Umbilical cord (tissue), 2 donors: ENCODE results near the gene BCL2. TPM values are rescaled to one million over a fixed set of nuclear protein-coding genes. Genes with fewer than 3 reads are reported as not detected.
"Not testable (repeated sequence)": the region's sequence is repeated elsewhere in the genome, so short reads cannot be mapped to it uniquely, and the experiment has no call there.

Experiments
- DNase-seq: peaks from one replicate; pipeline ENCODE4 v3.0.0-alpha.2; 2015; ENCODE audit warnings: low spot score
- total RNA-seq: library from RNA; depleted of rRNA; stranded (reverse); fragments of >200 nt; gene quantifications from one replicate; pipeline ENCODE4 v1.2.3, GENCODE V29; 2014; ENCODE audit warnings: low replicate concordance; ENCODE audit not compliant: insufficient read depth

BCL2 gene
- total RNA-seq, 1 donor from 2014 or later, result 27.9 TPM

DNA sequence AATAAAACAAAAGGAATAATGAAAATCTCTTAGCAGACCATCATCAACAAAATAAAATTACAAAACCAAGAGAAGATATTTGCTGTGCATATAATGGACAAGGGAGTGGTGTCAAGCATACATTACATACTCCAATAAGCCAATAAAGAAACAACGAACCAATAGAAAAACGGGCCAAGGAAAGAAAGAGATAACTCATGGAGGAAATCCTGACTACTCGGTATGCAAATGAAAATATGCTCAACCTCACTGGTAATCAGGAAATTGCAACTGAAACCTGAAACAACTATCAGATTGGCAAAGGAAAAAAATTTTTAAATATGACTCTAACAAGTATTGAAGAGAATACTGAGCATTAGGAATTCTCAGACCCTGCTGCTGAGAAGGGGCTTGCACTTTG, 84.7 kb downstream of the BCL2 start:
- DNase-seq, result no peak

DNA sequence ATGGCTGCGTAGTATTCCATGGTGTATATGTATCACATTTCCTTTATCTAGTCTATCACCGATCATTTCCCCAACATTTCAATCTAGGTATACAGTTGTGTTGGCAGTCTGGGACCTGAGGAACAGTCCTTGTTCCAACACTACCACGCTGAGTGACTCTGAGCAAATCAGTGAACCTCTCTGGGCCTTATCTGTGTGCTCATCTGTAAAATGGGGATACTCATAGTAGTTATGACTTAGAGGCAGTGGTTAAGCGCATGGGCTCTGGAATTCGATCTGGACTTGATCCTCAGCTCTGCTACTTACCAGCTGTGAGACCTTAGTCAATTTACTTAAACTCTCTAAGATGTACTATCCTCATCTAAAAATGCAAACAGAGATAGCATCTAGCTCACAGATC, 85.1 kb downstream of the BCL2 start:
- no peak for DNase-seq

DNA sequence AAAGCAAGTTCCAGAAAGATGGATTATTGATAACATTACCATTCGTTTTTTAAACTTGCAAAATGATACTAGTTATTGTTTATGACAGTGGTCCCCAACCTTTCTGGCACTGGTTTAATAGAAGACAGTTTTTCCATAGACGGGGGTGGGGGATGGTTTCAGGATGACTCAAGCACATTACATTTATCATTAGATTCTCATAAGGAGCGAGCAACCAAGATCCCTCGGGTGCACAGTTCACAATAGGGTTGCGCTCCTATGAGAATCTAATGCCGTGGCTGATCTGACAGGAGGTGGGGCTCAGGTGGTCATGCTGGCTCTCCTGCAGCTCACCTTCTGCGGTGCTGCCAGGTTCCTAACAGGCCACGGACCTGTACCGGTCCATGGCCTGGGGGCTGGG, 86.2 kb downstream of the BCL2 start:
- no peak for DNase-seq

DNA sequence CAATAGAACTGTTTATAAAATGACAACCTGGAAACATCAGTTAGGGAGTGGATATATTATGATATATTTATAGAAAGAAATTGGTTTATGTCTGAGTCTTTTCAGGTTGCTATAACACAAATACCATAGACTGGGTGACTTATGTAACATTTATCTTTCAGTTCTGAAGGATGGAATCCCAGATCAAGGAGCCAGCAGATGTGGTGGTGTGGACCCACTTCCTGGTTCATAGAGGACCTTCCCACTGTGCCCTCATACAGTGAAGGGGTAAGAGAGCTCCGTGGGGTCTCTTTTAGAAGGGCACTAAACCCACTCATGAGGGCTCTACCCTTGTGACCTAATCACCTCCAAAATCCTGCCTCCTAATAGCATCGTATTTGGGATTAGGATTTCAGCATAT, 86.7 kb downstream of the BCL2 start:
- no peak for DNase-seq

DNA sequence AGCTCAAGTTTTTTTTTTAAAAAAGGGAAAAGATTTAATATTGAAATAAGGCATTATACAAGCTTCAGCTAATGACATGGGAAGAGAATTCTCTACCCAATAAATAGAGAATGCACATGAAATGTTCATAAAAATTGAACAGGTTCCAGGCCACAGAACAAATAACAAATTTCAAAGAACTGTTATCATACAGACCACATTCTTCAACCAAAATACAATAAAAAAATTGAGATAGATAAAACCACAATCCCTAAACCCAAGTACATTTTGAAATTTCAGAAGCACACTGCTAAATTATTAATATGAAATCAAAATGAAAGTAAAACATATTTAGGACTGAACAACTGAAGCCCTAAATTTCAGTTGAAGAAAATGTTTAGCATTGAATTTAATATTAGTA, 89.6 kb downstream of the BCL2 start:
- no peak for DNase-seq

DNA sequence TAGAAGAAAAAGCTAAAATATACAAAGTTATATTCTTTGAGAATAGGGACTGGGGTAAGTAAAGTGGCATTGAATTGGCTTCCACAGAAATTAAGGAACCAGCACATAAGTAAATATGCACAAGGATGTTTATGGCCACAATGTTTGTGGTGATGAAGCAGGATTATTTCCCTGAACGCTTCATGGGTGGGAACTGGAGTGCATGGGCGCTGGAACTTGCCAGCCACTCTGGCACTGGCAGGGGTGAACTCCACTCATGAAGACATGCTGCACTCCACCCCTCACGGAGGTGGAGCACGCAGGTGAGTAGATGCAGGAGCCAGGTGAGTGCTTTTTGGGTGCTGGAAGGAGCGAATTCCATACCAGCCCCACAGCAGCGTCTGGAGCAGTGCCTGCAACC, 94.1 kb downstream of the BCL2 start:
- DNase-seq, result no peak

DNA sequence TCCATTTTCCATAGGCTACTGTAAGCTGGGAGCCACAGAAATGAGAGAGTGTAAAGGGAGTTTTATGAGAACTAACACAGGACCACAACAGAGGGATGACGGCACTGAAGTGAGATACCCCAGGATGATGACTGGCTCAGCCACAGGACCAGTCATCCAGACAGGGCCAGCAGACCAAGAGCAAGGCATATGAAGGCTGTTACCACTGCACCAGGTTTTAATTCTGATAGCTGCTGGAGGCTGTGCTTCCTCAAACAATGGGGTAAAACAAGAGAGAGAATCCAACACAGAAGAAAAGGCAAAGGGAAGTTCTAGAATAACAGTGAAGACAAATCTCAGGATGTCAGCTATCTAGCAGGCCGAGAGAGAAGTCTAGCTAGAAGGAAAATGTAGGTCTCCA, 94.9 kb downstream of the BCL2 start:
- no peak for DNase-seq

DNA sequence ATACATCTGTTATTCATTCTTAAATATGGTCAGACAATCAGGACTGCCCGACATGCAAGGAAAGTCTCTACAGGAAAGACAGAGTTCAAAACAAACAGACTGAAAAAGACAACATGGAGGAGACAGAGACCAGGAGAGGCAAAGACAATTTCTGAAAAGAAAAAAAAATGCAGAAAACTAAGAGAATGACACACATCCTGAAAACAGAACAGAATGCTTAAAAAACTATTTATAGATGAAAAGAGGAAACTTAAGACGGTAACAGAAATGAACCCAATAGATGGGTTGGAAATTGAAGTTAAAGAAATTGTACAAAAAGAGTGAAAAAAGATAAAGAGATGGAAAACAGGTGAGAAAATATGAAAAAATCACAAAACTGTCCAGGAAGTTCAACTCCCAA, 95.7 kb downstream of the BCL2 start:
- DNase-seq, result no peak

DNA sequence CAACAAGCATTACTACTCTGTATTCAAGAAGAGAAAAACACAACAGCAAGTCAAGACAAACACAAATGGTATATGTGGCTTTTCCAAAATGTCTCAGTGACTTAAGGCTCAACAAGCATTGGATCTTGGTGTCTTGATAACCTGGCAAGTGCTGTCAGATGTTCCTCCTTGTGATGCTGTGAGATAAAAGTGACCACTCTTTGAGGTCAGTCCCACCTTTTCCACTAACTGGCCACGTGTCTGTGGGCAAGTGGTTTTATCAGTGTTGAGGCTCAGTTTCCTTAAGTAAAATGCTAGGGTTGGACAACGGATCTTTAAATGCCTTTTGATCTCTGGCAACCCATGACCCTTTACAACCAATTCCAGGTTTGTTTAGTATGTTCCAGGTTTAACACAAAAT, 98.7 kb downstream of the BCL2 start:
- no peak for DNase-seq

DNA sequence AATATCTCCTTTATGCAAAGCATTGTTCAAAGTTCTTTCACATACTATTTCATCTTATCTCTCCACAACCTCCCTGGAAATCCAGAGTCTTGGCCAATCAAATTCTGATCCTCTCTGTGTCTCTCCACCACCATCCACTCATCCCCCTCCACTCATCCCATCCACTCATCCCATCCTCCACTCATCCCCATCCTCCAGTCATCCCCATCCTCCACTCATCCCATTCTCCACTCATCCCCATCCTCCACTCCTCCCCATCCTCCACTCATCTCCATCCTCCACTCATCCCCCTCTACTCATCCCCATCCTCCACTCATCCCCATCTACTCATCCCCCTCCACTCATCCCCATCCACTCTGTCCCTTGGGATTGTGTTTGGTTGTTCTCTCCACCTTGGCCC, 101.1 kb downstream of the BCL2 start:
- no peak for DNase-seq

DNA sequence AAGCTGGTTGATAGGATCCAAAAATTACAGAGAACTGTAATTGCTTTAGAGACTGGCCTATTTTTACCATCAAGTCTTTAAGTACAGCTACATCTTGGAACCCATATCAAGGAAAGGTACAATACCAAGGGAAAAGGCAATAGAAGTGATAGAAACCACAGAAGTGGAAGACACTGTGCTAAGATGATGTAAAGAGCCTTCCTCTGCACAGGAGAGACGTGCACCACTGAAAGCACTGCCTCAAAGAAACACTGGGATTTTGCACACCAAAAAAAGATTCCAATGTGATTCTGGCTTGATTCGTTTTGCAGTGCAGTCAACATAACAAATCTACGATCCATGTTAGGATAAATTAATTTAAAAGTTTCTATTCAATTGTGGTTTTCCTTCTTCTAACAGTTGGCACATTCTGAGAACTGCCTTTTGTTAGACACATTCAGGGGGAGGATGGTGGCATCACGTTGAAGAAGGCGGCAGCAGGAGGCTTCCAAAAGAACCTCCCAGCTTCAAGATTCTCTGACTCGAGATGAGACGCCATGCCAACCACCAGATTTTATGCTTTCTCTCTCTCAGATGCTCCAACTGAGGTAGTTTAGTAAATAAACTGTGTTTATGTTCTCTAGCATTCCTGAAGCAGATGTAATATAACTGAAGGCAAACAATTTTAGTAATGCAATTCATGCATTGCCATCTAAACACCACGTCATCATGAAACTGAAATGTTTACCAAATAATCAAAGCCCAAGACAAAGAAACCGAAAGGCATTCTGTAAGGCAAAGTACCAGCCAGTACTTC, 102.9 kb downstream of the BCL2 start:
- DNase-seq, result no peak

DNA sequence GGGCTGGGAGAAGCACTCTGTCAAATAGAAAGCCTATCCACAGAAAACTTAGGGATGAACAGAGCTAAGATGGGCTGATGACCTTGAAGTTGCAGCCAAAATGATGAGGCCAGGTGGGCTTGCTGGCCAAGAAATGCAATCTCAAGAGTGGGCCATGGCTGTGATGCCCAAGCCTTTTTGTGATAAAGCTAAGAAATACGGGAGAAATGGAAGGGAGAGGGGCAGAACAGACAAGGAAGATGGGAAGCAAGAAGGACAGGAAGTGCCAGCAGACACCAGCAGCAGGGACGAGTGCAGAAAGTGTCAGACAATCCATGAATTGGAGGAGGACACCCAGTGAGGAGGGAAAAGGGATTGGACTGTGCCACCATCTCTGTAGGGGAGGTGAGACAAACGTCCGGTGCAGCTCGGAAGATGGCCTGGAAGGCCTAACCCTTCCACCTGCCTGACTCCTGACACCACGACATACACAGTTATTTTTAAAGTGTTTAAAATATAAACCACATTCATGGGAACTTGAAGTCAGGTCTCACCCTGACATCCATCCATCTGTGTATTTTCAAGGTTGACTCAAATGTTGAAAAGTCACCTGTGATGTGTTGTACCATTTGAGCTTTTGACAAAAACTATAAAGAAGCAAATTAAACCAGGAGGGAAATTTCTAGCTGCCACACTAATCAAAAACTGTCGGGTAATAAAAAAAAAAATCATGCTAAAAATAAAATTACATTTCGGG, 105.5 kb downstream of the BCL2 start:
- no peak for DNase-seq

DNA sequence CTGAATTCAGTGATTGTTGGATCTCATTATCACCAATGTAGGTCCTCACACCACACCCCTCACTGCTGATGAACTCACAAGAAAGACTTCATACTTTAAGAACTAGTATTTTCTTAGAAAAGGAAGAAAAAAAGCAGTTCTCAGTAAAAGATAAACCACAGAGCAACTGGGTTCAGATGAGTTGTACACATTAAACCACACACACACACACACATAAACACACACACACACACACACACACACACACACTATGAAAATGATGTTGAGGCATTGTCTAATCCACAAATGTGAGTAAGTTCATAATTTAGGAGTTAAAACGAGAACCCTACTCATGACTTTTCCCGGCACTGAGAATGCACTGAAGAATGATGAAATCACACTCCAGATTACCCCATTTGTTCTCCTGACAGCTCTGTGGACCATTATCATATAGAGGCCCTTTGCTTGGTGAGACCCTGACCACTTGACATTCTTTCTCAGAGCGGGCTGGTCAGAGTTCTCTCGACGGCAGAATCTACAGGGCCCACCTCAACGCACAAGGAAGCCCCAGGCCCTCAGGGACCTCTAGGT, 106.2 kb downstream of the BCL2 start:
- no peak for DNase-seq

DNA sequence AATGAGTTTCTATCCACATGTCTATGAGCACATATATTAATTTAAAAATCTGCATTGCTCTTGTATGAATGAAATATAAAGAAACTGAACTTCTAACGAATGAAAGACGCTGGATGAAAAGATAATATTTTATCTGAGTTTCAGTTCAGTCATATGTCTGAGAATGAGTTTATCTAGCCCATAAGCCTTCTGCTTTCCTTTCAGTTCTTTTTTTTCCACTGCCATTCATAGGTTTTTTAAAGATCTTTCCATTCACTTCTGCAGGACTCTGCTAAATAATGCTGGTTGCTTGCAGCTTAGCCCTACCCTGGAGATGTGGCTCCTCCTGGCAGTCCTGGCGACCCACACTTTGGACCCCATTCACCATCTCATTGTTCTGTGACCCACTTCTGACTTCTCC, 109.0 kb downstream of the BCL2 start:
- DNase-seq, result peak; percentile 49

DNA sequence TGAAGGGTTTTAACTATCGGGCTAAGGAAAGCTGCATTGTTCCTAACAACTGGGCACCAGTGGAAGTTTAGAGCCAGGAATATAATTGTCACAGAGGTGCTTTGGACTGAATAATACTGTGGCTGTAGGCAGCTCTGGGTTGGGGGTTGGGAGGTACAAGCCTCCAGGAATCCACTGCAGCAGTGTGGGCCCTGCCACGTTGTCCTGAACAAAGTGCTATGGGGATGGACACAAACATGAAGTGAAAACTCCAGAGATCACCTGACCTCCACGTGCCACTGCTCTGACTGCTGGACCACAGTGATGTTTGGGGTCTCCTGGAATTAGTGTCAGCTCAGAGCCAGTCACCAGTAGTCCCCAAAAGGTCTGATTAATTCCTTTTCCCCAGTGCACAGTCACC, 110.9 kb downstream of the BCL2 start:
- DNase-seq, result no peak

DNA sequence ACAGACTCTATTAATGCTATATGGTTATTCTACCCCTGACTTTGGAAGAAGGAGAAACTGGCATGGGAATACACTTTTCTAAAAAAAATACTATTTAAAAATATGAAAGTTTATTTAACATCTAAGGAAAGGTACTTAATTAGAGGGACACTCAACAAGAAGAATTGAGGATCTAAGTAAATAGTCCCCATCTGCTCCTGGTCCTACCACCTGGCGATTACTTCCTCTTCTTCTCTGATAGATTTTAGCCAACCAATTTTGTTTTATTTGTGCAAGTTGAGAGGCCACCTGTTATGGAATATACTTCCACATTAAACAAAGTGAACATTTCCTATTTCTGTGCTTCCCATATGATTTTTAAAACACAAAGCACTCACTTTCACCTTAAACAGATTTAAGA, 111.7 kb downstream of the BCL2 start:
- no peak for DNase-seq

DNA sequence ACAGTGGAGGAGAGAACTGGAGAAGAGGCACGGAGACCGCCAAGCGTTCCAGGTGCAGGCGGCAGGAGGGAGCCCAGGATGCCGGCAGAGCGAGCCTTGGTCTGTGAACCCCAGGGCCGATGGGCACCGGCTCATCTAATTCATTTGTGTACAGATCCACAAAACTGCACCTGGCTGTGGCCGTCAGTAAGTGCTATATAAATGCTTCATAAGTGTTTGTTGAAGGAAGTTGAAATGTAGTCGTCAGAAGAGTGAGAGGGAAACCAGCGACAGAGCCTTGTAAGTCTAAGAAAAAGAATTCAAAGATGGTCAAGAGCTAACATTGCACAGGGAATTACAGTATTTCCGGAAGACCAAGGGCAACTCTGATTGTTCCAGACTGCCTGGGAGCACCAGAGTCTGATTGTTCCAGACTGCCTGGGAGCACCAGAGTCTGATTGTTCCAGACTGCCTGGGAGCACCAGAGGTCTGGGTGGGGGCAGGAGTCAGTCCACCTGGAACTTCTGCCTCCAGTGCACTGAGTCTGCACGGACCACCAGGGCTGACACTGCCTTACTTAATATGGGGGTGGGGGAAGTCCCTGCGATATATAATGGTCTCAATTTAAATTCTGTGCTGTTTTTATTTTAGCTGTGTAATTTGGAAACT, 112.3 kb downstream of the BCL2 start:
- no peak for DNase-seq

DNA sequence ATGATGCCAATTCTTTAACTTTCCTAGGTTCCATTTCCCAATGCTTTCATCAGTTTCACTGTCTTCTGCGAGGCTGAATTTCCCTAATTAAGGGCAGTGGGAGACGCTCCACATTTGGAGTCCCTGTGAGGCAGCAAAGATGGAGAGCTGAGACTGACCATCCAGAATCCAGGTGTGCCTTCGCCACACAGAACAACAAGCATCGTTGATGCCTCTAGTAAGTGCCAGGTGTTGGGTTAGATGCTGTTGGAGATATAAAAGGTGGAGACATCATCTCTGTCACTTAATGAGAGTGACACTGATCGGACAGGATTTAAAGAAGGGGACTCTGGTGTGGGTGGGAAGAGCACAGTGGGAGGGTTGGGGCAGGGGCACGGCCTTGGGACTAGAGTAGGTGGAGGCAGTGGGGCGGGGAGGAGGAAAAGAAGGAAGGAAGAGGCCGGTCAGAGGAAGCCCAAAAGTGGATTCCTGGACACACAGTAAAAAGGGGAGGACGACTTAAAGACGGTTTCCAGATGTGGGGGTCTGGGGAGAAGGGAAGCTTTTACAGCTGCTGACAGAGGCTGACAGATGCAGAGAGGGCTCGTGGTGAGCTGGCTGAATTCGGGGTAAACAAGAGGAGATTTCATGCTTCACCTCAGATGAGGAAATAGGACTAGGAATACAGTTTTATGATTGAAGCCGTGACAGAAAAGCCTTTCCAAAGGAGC, 113.0 kb downstream of the BCL2 start:
- DNase-seq, result no peak

DNA sequence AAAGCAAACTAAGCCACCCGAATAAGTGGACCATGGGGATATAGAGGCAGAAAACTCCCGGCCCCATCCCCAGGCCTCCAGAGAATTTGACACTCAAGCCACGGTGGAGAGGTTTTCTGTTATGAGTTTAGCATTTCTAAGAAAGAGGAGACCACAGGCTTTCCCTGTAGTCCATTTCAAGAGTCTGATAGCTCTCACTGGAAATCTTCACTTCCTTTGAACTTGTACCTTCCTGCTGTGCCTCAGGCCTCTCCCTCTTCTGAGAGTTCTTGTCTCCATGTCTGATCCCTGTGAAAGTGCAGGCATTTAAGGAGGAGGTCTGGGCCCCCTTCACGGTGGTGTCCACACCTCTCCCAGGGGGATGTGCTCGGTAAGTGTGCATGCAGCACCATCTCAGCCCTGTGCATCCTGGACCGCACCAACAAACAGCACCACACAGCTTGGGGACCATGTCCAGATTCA, 113.7 kb downstream of the BCL2 start:
- no peak for DNase-seq

DNA sequence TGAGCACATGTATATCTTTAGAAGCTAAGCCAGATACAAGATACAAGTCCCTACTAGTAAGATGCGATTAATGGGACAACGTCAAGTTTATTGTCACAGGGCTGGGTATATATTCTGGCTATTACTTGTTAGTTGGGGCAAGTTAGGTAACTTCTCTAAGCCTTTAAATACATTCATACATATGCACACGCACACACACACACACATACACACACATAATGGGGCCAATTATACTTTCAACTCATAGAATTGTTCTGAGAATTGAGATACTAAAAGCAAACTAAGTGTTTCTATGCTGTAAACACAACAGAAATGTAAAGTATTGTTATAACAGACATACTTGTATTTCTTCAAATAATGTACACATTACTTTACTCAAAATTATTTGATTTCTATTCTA, 116.1 kb downstream of the BCL2 start:
- no peak for DNase-seq

DNA sequence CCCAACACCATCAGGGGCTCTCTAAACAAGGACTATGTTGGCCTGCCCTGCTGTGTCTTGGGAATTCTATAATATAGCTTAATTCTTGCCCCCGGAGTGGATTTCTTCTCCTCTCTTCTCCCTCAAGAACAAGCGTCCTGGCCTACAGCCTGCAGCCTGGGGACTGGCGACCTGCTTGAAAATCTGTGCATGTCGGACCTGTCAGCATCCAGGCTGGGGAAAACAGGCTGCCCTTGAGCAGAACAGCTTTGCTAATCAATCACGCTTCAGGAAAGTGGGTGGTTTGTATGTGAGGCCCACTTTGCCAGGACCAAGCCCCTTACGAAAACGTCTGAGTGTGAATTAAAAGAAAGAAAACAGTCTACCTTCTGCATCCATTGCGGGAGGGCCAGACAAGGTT, 116.7 kb downstream of the BCL2 start:
- no peak for DNase-seq

DNA sequence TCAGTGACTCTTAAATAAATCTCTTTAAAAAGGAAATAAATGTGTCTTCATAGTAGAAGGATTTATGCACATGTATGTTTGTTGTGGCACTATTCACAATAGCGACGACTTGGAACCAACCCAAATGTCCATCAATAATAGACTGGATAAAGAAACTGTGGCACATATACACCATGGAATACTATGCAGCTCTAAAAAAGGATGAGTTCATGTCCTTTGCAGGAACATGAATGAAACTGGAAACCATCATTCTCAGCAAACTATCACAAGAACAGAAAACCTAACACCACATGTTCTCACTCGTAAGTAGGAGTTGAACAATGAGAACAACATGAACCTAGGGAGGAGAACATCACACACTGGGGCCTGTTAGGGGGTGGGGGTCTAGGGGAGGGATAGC, 118.1 kb downstream of the BCL2 start:
- not testable (repeated sequence) for DNase-seq
